Measurements from ENCODE around the gene AGO3.

GRCh38 chr1:36016686-36017085, 85.8 kb downstream of the AGO3 start:
- TF ChIP-seq, protein P1, sequence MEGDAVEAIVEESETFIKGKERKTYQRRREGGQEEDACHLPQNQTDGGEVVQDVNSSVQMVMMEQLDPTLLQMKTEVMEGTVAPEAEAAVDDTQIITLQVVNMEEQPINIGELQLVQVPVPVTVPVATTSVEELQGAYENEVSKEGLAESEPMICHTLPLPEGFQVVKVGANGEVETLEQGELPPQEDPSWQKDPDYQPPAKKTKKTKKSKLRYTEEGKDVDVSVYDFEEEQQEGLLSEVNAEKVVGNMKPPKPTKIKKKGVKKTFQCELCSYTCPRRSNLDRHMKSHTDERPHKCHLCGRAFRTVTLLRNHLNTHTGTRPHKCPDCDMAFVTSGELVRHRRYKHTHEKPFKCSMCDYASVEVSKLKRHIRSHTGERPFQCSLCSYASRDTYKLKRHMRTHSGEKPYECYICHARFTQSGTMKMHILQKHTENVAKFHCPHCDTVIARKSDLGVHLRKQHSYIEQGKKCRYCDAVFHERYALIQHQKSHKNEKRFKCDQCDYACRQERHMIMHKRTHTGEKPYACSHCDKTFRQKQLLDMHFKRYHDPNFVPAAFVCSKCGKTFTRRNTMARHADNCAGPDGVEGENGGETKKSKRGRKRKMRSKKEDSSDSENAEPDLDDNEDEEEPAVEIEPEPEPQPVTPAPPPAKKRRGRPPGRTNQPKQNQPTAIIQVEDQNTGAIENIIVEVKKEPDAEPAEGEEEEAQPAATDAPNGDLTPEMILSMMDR (IDR thresholded peaks at IDR 0.05), result no peak
- no peak for TF ChIP-seq EHMT2 (IDR thresholded peaks at IDR 0.05; ENCODE audit: low read depth)
- no peak for TF ChIP-seq HDAC2 (IDR thresholded peaks at IDR 0.05)
- no peak for TF ChIP-seq POLR2A (IDR thresholded peaks at IDR 0.05; ENCODE audit: low read length)
- TF ChIP-seq MAFK (IDR thresholded peaks at IDR 0.05; ENCODE audit: partially characterized antibody), result no peak
- no peak for TF ChIP-seq HEYL (CRISPR knock-in tag; IDR thresholded peaks at IDR 0.05)
- no peak for TF ChIP-seq MYC (IDR thresholded peaks at IDR 0.05; ENCODE audit: borderline replicate concordance, low read length)
- TF ChIP-seq CEBPB (IDR thresholded peaks at IDR 0.05), result no peak
- TF ChIP-seq CHD2 (IDR thresholded peaks at IDR 0.05; ENCODE audit: low read length, partially characterized antibody), result no peak
